WTC11 (cell line): ENCODE results near the gene CNGA3. TPM values are rescaled to one million over a fixed set of nuclear protein-coding genes. Genes with fewer than 3 reads are reported as not detected.

Experiments used
- ATAC-seq: fragments of 200-7000 bp; cut with Tn5 transposase; 2 replicates; pipeline ENCODE4 v1.10.0; 2021; ENCODE audit warnings: mild to moderate bottlenecking, moderate library complexity
- CTCF ChIA-PET: fragments of 300-600 bp; sonication (Branson Sonifier 250); formaldehyde crosslinking; loops from one replicate; lab custom pipeline; 2021; ENCODE audit warnings: antibody characterized with exemption; lab: Charles Lee
- POLR2A ChIA-PET: fragments of 350-600 bp; sonication (Branson Sonifier 250); formaldehyde crosslinking; loops from one replicate; lab custom pipeline; 2021; ENCODE audit warnings: antibody characterized with exemption; lab: Charles Lee
- DNase-seq: peaks from one replicate; pipeline ENCODE4 v3.0.0; 2021; ENCODE audit warnings: low spot score
- H3K27ac Mint-ChIP-seq: 2 replicates; pipeline ENCODE4 v1.8.0; 2021; ENCODE audit warnings: mixed read lengths
- H3K27me3 Mint-ChIP-seq: 2 replicates; pipeline ENCODE4 v1.8.0; 2021; ENCODE audit warnings: low read depth, mild to moderate bottlenecking, moderate library complexity, mixed read lengths
- H3K36me3 Mint-ChIP-seq: 2 replicates; pipeline ENCODE4 v1.8.0; 2021; ENCODE audit warnings: mixed read lengths
- H3K4me1 Mint-ChIP-seq: 2 replicates; pipeline ENCODE4 v1.8.0; 2022; ENCODE audit warnings: mixed read lengths
- H3K4me3 Mint-ChIP-seq: 2 replicates; pipeline ENCODE4 v1.8.0; 2021; ENCODE audit warnings: mild to moderate bottlenecking, moderate library complexity, mixed read lengths
- H3K9me3 Mint-ChIP-seq: 2 replicates; pipeline ENCODE4 v1.8.0; 2021; ENCODE audit warnings: mixed read lengths
- AFF4 ChIP-seq: sonication (generic); formaldehyde crosslinking; IDR thresholded peaks from 2 replicates; pipeline ENCODE4 v1.8.1; 2023; ENCODE audit warnings: mild to moderate bottlenecking, missing genetic modification reagents, borderline replicate concordance
- CBFB ChIP-seq: sonication (generic); formaldehyde crosslinking; IDR thresholded peaks from 2 replicates; pipeline ENCODE4 v1.8.1; 2022; ENCODE audit warnings: mild to moderate bottlenecking, low read depth, missing genetic modification reagents
- CREB1 ChIP-seq: sonication (generic); formaldehyde crosslinking; IDR thresholded peaks from 2 replicates; pipeline ENCODE4 v1.8.0; 2023; ENCODE audit warnings: mild to moderate bottlenecking, missing genetic modification reagents
- CTCF ChIP-seq: fragments of 200-600 bp; IDR thresholded peaks from 2 replicates; pipeline ENCODE4 v1.8.0; 2022; ENCODE audit warnings: antibody characterized with exemption
- E2F4 ChIP-seq: sonication (generic); formaldehyde crosslinking; IDR thresholded peaks from 2 replicates; pipeline ENCODE4 v1.8.1; 2022; ENCODE audit warnings: low read depth, mild to moderate bottlenecking, moderate library complexity, missing genetic modification reagents, borderline replicate concordance
- EMX1 ChIP-seq: fragments of 250-450 bp; sonication (Bioruptor Pico); IDR thresholded peaks from 2 replicates; pipeline ENCODE4 v1.8.0; 2021; ENCODE audit warnings: mild to moderate bottlenecking
- ESRRA ChIP-seq: sonication (generic); formaldehyde crosslinking; IDR thresholded peaks from 2 replicates; pipeline ENCODE4 v1.8.1; 2022; ENCODE audit warnings: mild to moderate bottlenecking, missing genetic modification reagents, borderline replicate concordance
- ETV6 ChIP-seq: sonication (generic); formaldehyde crosslinking; IDR thresholded peaks from 2 replicates; pipeline ENCODE4 v1.8.1; 2022; ENCODE audit warnings: mild to moderate bottlenecking, missing genetic modification reagents
- GABPB1 ChIP-seq: sonication (generic); formaldehyde crosslinking; IDR thresholded peaks from 2 replicates; pipeline ENCODE4 v1.8.1; 2023; ENCODE audit warnings: mild to moderate bottlenecking, missing genetic modification reagents
- HMGA2 ChIP-seq: fragments of 250-450 bp; sonication (Bioruptor Pico); IDR thresholded peaks from 2 replicates; pipeline ENCODE4 v1.4.0; 2021; ENCODE audit warnings: mild to moderate bottlenecking, moderate library complexity
- NFE2L1 ChIP-seq: sonication (generic); formaldehyde crosslinking; IDR thresholded peaks from 2 replicates; pipeline ENCODE4 v1.8.1; 2023; ENCODE audit warnings: missing genetic modification reagents
- NFYB ChIP-seq: sonication (generic); formaldehyde crosslinking; conservative IDR thresholded peaks from 2 replicates; pipeline ENCODE4 v1.8.0; 2022; ENCODE audit warnings: low read depth, missing genetic modification reagents
- OVOL2 ChIP-seq: fragments of 250-450 bp; sonication (Bioruptor Pico); IDR thresholded peaks from 2 replicates; pipeline ENCODE4 v1.9.0; 2021; ENCODE audit warnings: mild to moderate bottlenecking, borderline replicate concordance
- RORB ChIP-seq: fragments of 250-450 bp; sonication (Bioruptor Pico); IDR thresholded peaks from 2 replicates; pipeline ENCODE4 v1.9.0; 2021; ENCODE audit warnings: mild to moderate bottlenecking
- SP1 ChIP-seq: sonication (generic); formaldehyde crosslinking; conservative IDR thresholded peaks from 2 replicates; pipeline ENCODE4 v1.8.1; 2022; ENCODE audit warnings: missing genetic modification reagents
- TCF7 ChIP-seq: sonication (generic); formaldehyde crosslinking; IDR thresholded peaks from 2 replicates; pipeline ENCODE4 v1.8.0; 2022; ENCODE audit warnings: mild to moderate bottlenecking, low read depth, missing genetic modification reagents, moderate library complexity
- ZNF138 ChIP-seq: sonication (generic); formaldehyde crosslinking; conservative IDR thresholded peaks from 2 replicates; pipeline ENCODE4 v1.8.1; 2022; ENCODE audit warnings: mild to moderate bottlenecking, moderate library complexity, missing genetic modification reagents
- ZNF416 ChIP-seq: fragments of 250-450 bp; sonication (Bioruptor Pico); IDR thresholded peaks from 2 replicates; pipeline ENCODE4 v1.9.0; 2021; ENCODE audit warnings: mild to moderate bottlenecking, inconsistent platforms
- total RNA-seq: library from RNA; stranded (reverse); gene quantifications from 3 replicates; pipeline ENCODE4 v1.2.3, GENCODE V29; 2021

The CNGA3 gene
- total RNA-seq, 1 experiment from 2014 or later = not detected

- Mint-ChIP-seq H3K9me3 (no peaks in the 10 kb centered on the region), H3K27me3 (peaks cover 11% of the 10 kb centered on the region), H3K27ac (no peak overlapping the region), H3K36me3 (no peaks in the 10 kb centered on the region), H3K4me3 (no peak overlapping the region), H3K4me1 (peaks cover 22% of the 10 kb centered on the region)
- CTCF ChIA-PET = interaction anchor here (1.0 to 1.7 kb wide), 3 partner anchors 9 to 639 kb away, joined by 3 to 6 read pairs (median 4); no protein-coding TSS in a partner anchor
- TF ChIP-seq CBFB (CRISPR knock-in tag) (no peak), ZNF416 (no peak), EMX1 (CRISPR knock-in tag) (no peak), CREB1 (CRISPR knock-in tag) (no peak), OVOL2 (CRISPR knock-in tag) (no peak)
- ATAC-seq (no peak), DNase-seq (no peak)
- POLR2A ChIA-PET = no interaction called here
These were observed 33.3 kb downstream of the CNGA3 start for GRCh38 chr2:98379311-98380202.

- POLR2A ChIA-PET = no interaction called here
- Mint-ChIP-seq H3K27me3 (peaks cover 11% of the 10 kb centered on the region), H3K4me3 (no peak overlapping the region), H3K27ac (no peak overlapping the region), H3K9me3 (no peaks in the 10 kb centered on the region), H3K4me1 (peaks cover 24% of the 10 kb centered on the region)
- no peak for DNase-seq
- TF ChIP-seq NFE2L1 = no peak
- TF ChIP-seq E2F4 = no peak
- TF ChIP-seq CTCF = no peak
- TF ChIP-seq CBFB (CRISPR knock-in tag) = no peak
- TF ChIP-seq AFF4 (CRISPR knock-in tag) = no peak
- no peak for TF ChIP-seq HMGA2 (CRISPR knock-in tag)
- TF ChIP-seq TCF7 (CRISPR knock-in tag) = no peak
- TF ChIP-seq ESRRA (CRISPR knock-in tag) = no peak
- no peak for TF ChIP-seq NFYB (CRISPR knock-in tag)
- no peak for TF ChIP-seq ZNF138 (CRISPR knock-in tag)
- no peak for TF ChIP-seq SP1
- TF ChIP-seq ETV6 (CRISPR knock-in tag) = no peak
- no peak for TF ChIP-seq RORB (CRISPR knock-in tag)
- no peak for TF ChIP-seq GABPB1 (CRISPR knock-in tag)
- TF ChIP-seq, all 79 proteins: peak for 0
- no peaks in the 10 kb centered on the region for H3K36me3 Mint-ChIP-seq
- no peak for ATAC-seq
- CTCF ChIA-PET = interaction anchor here (1.2 to 1.7 kb wide), 2 partner anchors 111 to 639 kb away, joined by 3 to 4 read pairs; no protein-coding TSS in a partner anchor
These were observed 33.9 kb downstream of the CNGA3 start for GRCh38 chr2:98380203-98380535.
